Measurements from ENCODE around the gene ANAPC1.
"Not testable (repeated sequence)": the region's sequence is repeated elsewhere in the genome, so short reads cannot be mapped to it uniquely, and the experiment has no call there.

Gene ANAPC1

DNA sequence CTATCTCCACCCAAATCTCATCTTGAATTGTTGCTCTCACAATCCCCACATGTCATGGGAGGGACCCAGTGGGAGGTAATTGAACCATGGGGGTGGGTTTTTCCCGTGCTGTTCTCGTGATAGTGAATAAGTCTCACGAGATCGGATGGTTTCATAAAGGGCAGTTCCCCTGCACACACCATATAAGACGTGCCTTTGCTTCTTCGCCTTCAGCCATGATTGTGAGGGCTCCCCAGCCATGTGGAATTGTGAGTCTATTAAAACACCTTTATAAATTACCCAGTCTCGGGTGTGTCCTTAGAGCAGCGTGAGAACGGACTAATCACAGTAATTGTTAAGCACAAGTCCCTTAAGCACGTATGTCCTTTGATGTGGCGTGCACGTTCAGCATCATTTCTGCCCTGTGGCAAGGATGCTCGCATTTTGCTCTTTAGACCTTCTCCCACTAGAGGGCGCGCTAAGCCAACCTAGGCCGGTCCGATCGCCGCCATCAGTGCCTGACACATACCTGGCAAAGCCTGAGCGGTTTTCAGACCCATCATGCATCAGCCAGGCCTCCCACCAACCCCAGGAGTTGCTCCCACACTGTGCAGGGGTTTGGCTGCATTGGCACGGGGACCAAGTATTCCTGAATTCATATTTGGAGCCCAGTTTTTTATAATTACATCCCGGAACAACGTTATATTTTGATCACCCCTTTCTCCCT lies 136.4 kb downstream of the ANAPC1 start:
- not testable (repeated sequence) for H3K4me3 ChIP-seq (ENCODE audit: low read length); DNase-seq (ENCODE audit: low read depth)
- TF ChIP-seq, protein P1, sequence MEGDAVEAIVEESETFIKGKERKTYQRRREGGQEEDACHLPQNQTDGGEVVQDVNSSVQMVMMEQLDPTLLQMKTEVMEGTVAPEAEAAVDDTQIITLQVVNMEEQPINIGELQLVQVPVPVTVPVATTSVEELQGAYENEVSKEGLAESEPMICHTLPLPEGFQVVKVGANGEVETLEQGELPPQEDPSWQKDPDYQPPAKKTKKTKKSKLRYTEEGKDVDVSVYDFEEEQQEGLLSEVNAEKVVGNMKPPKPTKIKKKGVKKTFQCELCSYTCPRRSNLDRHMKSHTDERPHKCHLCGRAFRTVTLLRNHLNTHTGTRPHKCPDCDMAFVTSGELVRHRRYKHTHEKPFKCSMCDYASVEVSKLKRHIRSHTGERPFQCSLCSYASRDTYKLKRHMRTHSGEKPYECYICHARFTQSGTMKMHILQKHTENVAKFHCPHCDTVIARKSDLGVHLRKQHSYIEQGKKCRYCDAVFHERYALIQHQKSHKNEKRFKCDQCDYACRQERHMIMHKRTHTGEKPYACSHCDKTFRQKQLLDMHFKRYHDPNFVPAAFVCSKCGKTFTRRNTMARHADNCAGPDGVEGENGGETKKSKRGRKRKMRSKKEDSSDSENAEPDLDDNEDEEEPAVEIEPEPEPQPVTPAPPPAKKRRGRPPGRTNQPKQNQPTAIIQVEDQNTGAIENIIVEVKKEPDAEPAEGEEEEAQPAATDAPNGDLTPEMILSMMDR (conservative IDR thresholded peaks at IDR 0.05; ENCODE audit: low read length) = peak; percentile 39

DNA sequence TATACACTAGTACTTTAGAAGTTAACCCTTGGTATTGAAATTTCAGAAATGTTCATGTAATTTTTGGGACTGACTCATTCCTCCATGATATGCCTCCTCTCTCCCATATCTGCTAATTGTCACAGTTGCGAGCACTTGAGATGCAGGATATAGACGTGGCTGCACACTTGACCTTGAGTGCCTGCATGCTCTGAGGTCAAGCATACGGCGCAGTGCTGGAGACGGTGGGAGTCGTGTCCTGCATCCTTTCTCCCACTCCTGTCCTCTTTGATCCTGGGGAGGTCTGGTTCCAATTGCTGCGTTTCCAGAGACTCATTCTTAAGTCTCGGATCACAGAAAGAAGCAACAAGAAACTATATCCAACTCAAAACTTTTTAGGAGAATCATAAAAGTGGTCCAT lies 139.2 kb downstream of the ANAPC1 start:
- not testable (repeated sequence) for H3K4me3 ChIP-seq (ENCODE audit: low read length); DNase-seq (ENCODE audit: low read depth)

DNA sequence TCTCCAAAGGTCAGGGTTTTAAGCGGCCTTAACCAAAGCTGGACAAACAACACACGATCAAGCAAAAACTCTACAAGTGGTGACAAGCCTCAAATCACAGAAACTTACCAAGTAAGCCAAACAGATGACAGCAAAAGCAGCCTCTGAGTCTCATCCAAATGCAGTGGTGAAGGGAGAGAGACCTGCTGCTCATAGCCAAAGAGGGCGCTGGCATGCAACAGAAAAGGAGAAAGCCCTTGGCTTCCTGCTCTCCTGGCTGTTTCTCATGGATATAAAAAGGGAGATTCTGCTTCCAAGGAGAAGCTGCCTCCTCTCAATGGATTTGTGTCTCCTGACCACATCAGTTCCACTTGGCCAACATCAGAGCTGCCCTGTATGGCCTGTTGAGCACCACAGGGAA lies 142.5 kb downstream of the ANAPC1 start:
- not testable (repeated sequence) for H3K4me3 ChIP-seq (ENCODE audit: low read length); DNase-seq (ENCODE audit: low read depth)

DNA sequence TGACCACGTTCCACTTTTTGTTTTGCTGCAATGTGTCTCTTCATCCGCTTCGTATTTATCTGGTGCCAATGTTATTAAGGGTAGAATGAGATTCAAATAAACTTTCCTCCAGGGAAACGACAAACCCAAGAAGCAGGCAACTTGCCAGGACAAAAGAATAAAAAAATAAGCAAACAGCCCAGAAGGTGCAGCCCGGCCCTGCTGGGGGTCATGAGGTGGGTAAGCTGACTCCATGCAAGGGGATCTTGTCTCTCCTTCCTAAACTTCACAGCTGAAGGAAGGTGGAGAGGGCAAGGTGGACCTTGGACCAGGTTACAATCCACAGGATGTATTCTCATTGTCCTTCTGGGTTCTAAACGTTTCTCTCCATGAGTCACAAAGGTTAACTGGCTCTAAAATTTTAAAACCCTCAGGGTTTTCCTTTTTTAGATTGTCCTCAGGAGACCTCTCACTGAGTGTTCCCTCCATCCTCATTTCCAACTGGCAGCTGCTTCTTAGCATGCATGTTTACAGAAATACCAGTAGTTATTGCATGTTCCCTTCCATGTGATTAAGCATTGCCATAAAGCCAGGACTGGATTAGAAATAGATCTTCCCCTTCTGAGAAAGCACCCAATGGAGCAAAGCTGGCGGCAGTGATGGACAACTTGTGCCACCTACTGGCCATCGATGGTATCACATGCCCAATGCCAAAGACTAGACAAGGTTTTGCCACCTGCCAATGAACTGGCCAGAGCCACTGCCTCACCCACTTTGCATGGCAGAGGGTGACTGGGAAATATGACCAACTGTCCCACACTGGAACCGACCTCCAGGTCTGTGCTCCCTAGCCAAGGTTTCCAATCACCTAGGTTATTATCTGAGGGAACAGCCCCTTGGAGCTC lies 147.9 kb downstream of the ANAPC1 start:
- H3K4me3 ChIP-seq (ENCODE audit: low read length) = not testable (repeated sequence)
- DNase-seq (ENCODE audit: low read depth) = peak; percentile 58
- TF ChIP-seq, protein P1 (conservative IDR thresholded peaks at IDR 0.05; ENCODE audit: low read length) = peak; percentile 25

DNA sequence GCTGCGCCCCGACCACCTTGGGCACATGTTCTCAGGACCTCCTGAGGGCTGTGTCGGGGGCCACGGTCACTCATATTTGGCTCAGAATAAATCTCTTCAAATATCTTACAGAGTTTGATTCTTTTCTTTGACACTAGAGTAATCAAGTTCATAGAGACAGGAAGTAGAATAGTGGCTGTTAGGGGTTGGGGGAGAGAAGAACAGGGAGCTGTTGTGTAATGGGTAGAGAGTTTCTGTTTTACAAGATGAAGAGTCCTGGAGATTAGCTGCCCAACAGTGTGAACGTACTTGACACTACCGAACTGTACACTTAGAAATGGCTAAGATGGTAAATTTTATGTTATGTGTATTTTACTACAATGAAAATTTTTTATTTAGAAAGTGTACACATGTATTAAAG lies 148.6 kb downstream of the ANAPC1 start:
- H3K4me3 ChIP-seq (ENCODE audit: low read length); DNase-seq (ENCODE audit: low read depth): not testable (repeated sequence)

DNA sequence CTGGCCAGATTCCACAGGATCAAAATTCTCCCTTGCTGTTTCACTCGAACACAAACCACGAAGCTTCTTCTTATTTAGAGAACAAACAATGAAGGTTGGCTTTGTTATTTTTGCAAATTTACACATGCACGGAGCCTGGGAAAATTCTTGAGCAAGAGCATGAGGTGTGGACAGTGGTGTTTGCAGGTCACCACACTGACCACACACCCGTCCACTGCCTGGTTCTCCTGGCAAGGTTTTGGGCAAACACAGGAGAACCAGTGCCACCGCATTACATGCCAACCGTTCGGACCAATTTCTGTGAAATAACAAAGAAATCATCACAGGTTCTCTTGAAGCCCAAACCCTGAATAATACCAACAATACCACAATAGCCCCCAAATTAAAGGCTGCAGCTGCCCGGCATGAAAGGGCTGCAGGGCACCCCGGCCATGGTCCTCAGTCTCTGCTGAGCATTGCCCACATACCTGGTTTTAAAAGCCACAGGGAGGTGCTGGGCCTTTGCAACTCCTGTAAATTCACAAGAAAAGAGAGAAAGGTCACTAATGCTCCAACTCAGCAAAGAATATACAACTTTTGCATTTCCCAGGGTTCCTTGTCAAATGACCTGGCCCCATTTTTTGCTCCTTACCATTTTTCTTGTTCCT lies 154.1 kb downstream of the ANAPC1 start:
- DNase-seq (ENCODE audit: low read depth) = not testable (repeated sequence)

DNA sequence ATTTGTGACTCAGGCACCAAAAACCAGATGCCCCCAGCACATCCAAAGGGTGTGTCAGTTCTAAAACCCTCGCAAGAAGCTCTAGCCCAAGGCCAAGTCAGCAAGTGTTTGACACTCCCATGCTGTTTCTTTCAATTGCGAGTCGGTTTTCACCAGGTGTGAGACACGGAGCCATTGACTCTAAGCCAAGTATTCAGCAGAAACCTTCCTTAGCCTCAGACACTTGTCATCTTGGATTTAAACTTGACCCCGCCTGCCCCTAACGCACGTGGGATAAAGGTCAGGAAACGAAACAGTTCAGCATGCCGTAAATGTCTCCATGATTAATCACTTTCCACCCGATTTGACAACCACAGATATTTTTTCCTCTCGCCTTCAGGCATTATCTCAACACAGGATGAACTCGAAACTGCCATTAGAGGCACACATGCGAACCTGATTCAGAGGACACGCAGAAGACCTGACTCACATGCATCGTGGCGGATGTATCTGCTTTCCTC lies 156.3 kb downstream of the ANAPC1 start:
- H3K4me3 ChIP-seq (ENCODE audit: low read length); DNase-seq (ENCODE audit: low read depth): not testable (repeated sequence)

More for the DNA sequence above, 154.1 kb downstream of the ANAPC1 start:
- H3K4me3 ChIP-seq (ENCODE audit: low read length) = not testable (repeated sequence)

DNA sequence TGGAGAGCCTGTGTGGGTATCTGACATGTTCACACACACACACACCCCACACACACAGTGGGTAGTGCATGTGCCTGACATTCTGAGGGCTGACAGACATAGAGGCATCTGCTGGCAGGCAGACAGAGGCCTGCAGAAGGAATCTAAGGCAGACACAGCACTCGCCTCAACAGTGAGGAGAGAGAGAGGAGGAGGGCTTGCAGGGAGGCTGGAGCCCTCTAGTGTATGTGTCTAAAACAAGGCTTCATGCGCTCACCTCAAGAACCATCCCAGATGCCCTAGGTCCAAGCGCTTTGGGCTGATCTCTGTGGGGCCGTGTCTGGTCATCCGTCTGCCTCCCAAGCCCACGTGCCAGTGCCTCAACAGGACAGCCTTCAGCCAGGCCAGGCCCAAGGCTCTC lies 158.3 kb downstream of the ANAPC1 start:
- TF ChIP-seq, protein P1 (conservative IDR thresholded peaks at IDR 0.05; ENCODE audit: low read length) = peak; percentile 25
- peak; percentile 49 for DNase-seq (ENCODE audit: low read depth)
- H3K4me3 ChIP-seq (ENCODE audit: low read length) = not testable (repeated sequence)

DNA sequence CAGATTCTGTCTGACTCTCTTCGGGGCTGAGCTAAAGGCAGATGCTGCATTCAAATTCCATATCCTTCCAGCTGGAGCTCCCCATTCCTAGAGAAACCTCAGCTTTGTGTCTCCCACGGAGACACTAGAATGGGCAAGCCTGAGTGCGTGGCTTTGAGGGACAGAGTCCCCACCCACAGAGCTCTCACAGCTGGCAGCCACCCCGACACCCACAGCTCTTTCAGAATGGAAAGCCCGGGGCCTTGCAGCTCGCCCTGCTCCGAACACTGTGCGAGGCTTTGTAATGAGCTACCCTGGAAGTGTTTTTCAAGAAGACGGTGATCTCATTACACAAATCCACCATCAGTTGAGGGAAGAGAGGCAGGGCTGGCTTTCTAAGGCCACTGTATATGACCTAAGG lies 164.4 kb downstream of the ANAPC1 start:
- H3K4me3 ChIP-seq (ENCODE audit: low read length); DNase-seq (ENCODE audit: low read depth): not testable (repeated sequence)
